GM12873 (cell line): ENCODE results near the gene FBXO22.

Experiments
- TF ChIP-seq, protein P1 (sequence below): IDR thresholded peaks from 2 replicates; pipeline ENCODE4 v1.5.1; 2012; ENCODE audit warnings: low read depth, mild to moderate bottlenecking, moderate library complexity, low read length, control low read depth; ENCODE audit not compliant: insufficient read depth; ENCODE audit errors: missing control alignments

FBXO22 gene

GRCh38 chr15:75900577-75900976 lies 3.1 kb upstream of the FBXO22 start:
- TF ChIP-seq, protein P1, sequence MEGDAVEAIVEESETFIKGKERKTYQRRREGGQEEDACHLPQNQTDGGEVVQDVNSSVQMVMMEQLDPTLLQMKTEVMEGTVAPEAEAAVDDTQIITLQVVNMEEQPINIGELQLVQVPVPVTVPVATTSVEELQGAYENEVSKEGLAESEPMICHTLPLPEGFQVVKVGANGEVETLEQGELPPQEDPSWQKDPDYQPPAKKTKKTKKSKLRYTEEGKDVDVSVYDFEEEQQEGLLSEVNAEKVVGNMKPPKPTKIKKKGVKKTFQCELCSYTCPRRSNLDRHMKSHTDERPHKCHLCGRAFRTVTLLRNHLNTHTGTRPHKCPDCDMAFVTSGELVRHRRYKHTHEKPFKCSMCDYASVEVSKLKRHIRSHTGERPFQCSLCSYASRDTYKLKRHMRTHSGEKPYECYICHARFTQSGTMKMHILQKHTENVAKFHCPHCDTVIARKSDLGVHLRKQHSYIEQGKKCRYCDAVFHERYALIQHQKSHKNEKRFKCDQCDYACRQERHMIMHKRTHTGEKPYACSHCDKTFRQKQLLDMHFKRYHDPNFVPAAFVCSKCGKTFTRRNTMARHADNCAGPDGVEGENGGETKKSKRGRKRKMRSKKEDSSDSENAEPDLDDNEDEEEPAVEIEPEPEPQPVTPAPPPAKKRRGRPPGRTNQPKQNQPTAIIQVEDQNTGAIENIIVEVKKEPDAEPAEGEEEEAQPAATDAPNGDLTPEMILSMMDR: no peak

DNA sequence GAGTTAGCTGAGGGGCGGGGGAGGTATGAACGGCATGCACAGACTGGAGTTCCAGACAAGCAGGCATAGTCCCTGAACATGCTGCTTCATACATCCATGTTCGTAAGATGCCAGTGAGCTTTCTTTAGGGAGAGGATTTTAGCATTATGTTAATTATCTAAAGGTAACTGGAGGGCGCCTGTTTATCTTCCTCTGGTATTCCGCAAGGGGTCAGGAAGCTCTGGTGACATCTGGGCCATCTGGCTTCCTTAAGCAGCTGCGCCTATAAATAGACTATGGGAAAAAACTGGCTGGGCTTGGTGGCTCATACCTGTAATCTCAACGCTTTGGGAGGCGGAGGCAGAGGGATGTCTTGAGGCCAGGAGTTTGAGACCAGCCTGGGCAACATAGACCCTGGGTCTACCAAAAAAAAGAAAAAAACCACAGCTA lies 1.5 kb upstream of the FBXO22 start:
- TF ChIP-seq, protein P1: no peak

DNA sequence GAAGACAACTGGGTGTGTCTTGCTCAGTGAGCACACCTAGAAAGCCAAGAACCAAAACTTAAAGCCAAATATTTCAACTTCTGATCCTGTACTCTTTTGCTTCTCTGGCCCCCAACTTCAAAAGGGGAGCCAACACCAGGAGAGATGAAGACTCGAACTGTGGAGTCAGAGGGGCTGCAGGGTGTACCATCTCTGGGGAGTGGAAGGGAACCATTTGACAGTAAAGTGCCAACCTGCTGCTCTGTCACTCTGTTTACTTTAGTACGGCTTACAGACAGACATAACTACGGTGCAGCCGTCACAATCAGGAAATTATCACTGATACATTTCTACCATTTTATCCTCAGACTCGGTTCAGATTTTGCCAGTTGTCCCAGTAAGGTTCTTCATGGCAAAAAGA lies 1.6 kb downstream of the FBXO22 start:
- TF ChIP-seq, protein P1: no peak

DNA sequence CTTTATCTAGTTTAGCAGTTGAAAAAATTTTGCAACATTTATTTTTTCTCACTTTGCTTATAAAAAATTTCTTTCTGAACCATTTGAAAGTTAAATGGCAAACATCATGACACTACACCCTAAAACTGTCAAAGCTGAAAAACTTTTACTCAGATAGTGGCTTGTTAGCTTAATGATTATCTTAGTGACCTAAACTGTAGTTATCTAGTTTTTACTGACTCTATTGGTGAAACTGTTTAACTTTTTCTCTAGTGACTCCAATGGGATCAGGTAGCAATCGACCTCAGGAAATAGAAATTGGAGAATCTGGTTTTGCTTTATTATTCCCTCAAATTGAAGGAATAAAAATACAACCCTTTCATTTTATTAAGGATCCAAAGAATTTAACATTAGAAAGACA lies 13.3 kb downstream of the FBXO22 start:
- TF ChIP-seq, protein P1: no peak

DNA sequence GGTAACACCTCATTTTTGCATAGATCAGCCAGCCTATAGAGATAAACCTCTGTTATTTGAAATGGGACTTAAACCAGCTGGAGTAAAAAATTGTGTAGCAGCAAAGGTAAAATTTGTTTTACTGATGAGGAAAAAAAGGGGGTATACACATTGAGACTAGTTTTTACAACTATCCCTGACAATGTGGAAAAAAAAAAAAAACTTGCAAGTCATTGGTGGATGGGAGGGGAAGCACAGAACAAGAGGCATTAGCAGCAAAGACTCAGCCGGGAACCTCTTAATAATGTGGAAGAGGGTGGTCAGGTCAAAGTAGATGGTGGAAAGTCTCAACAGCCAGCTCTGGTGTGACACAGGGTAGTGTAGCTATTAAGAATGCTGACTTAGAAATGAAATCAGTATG lies 14.5 kb downstream of the FBXO22 start:
- TF ChIP-seq, protein P1: no peak

DNA sequence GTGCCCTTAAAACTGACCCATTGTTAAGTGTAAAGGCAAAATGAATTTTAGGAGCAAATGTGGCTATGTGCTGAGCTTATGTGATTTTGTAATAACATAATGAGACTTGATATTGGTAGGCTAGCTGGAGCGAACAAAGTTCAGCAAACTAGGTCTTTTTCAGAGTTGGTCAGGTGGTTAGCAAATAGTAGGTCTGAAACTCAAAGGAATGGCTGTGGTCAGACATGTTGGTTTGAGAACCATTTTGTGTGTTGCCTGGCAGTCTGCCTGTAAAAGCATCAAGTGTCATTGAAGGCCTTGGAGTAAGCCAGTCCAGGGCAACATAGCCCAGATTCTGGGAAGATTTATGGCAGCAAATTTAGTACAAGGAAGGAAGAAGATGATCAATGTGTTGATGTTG lies 16.4 kb downstream of the FBXO22 start:
- TF ChIP-seq, protein P1: no peak

GRCh38 chr15:75921732-75922703 lies 18.3 kb downstream of the FBXO22 start:
- TF ChIP-seq, protein P1: peak; percentile 39
